ENCODE data around the gene GUCY1A1.
A peak's percentile ranks its signal among the peaks of the same experiment; 100 is the strongest.

The GUCY1A1 gene

DNA sequence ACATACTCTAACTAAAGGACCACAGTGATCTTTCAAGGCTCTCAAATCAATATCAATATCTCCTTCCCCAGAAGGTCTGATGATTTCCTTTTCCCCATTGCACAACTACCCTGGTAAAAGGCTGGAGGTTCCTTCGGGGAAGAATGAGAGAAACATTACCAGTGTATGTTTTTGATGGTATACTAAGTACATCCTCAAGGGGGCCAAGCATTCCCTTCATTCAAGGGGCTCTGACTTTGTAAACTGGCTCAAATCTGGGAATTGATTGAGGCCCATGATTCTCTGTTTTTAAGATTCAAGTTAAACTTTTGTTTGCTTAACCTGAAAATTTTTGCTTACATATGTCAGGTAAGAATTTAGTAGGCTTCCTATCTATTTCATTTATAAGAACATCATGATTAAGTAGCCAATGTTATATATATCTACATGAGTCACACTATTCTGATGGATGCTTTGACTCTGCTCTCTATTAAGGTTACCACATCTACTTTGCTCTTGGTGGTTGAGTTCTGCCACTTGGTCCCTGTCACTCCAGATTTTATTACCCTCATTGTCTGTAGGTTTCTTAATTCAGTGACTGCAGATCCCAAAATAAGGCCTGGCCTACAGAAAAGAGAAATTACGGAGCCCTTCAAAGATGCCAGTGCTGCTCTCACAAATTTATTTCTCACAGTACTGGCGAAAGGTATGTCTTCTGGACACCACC, 75.8 kb downstream of the GUCY1A1 start:
- no peak for DNase-seq

DNA sequence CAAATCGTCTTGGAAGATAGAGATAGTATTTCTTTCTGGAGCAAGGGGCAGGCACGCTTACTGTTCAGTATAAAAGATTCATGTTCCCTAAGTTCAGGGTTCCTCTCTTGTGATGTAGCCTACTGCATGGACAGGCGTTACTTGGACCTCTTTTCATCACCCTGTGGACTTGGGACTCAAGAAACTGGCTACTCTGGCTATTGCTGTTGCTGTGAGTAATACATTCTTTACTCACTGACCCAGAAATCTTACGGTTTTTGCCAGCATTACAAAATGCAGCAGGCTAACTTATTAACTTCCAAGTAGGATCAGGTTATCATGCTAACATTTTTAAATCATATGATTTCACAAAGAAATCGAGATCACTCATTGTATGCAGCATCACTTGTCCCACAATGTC, 79.3 kb downstream of the GUCY1A1 start:
- DNase-seq = no peak

DNA sequence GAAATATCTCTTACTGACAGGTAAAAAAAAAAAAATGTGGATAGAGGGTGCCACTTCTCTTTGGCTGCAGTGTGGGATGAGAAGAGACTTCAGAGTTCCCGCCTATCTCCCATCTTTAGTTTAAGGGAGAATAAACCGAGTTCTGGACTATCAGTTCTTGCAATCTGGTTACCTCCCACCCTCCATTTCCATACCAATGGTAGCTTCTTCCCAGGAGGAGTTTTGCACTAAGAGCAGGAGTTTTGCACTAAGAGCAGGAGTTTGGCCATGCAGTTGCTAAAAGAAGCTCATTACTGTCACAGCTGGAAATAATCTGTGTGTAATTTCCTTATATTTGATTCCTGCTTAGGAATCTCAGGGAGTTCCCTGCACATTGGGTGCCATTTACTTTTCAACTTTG, 81.4 kb downstream of the GUCY1A1 start:
- no peak for DNase-seq

DNA sequence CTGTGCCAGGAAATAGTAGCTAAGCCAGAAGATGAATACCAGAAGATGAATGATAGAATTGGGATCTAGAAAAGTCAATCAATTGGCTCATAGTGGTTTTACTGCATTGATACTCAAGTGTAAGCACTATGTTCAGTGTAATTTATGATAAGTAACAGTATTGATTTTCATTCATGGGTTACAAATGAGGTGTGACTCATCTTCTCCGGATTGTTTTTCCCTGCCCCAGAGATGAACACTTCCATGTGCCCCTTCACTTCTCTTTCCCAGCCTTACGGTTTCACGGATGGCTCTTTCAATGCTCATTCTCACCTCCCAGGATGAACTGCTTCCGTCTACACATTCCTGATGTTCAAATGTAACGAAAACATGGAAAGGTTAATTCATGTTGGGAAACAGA, 82.4 kb downstream of the GUCY1A1 start:
- no peak for DNase-seq

DNA sequence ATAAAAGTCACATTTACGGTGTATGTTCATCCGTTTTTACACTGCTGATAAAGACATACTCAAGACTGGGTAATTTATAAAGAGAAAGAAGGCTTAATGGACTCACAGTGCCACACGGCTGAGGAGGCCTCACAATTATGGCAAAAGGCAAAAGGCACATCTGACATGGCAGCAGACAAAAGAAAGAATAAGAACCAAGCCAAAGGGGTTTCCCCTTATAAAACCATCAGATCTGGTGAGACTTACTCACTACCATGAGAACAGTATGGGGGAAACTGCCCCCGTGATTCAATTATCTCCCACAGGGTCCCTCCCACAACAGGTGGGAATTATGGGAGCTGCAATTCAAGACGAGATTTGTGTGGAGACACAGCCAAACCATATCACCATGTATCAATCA, 84.9 kb downstream of the GUCY1A1 start:
- DNase-seq = no peak

DNA sequence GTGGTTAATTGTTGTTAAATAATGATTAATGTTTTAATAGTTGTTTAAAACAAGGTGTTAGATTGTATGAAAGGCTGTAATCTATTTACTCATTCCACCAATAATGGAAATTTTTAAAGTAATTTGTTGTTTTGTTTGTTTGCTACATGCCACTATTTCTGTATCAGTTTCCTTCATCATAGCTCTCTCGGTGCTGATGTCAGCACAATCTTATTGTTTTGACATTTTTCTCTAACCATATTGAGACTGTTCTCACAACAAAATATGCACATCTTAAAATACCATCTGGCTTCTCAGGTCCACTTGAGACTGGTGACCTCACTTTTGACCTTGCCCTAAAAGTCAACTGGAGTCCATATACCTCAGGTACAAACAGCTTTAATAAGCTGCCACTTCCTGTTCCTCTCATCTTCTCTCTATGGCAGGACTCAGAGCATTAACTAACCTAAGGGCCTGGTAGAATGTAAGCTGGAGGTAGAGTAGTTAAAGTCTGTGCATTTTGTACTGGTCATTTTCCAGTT, 91.2 kb downstream of the GUCY1A1 start:
- DNase-seq = no peak

DNA sequence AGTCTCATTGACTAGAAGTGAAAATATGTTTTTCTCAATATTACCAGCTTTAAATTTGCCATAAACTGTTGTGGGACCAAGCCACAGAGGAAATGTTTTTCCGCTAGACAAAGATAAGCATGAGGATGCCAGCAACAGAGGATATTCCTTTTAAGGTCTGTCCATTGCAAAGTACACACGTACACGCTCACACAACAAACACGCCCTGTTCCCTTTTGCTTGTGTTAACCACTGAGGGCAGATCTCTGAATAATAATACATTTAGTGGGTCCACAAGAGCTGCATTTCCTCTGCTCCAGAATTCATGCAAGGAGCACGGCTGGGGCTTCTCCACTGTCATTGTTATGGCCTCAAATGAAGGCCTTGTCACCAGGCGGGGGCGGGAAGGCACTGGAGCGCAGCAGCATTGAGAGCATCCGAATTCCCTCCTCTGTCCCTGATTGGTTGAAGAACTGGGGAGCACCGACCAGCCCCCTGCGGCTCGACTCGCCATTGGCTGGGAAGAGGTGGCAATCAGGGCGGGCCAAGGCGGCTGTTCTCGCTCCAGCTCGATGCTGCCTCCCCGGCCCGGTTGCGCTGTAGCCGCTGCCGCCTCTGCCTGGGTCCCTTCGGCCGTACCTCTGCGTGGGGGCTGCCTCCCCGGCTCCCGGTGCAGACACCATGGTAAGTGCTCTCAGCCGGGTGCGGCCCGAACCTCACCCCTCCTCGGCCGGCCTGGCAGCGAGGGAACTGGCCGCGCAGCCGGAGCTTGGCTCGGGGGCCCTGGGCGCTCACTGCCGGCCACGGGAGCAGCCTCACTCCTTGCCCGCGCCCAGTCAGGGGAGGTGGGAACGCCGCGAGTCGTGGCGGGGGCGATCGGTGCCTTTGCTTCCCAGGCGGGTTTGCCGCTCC, 92.1 kb downstream of the GUCY1A1 start, which contains the start of gene GUCY1B1:
Gene GUCY1B1 (plus strand): TSS at position 541 of the 891 bp plus-strand sequence. CDS start 120 bp downstream, at position 661.
- peak; percentile 61 for DNase-seq

DNA sequence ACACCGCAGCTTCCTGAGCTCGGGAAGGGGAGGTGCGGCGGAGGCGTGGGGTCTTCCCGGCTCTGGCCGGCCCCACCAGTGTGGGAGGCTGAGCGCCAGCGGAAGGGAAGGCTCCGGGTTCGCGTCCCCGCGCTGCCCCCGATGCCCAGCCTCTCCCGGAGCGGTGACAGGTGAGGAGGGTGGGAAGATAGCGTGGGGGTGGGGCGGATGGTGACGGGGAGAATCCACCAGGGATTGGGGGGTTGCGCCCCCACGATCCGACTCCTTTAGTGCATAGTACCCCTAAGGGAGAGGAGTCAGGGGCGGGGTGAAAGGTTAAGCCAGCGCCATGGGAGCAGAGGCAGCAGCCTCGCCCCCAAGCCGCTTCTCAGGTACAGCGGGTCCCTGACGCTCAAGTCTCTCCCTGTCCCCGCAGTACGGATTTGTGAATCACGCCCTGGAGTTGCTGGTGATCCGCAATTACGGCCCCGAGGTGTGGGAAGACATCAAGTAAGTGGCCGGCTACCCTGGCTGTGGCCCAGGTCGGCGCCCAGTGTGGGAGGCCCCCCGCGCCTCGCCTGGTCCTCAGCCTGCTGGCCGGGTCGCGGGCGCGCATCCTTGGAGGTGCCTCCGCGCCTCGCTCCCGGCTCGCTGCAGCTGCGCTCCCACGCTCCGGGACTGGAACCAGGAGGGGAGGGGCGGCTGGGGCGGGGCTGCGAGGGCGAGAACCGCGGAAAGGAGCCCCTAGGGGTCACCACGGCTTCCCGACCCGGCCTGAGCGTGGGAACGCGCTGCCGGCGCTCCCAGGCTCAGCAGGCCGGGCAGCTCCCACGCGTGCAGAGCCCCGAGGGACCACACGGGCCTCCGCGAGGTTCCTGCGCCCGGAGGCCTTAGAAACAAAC, 93.0 kb downstream of the GUCY1A1 start:
- DNase-seq = peak; percentile 4

DNA sequence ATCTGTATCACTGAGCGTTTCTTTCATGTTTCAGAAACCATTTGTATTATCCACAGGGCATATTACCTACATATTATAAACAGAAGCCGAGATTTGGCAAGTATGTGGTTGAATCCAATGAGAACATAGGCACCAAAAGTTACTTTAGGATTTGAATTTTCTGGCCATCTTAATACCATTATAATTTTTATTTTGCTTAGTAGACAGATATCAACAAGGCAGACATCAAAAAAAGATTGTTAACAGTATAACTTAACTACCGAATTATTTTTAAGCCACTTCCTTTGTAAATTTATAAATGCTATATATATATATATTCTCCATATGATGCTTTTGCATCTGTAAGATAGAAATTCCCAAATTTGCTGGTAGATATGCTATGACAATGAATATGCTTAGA, 94.4 kb downstream of the GUCY1A1 start:
- no peak for DNase-seq

DNA sequence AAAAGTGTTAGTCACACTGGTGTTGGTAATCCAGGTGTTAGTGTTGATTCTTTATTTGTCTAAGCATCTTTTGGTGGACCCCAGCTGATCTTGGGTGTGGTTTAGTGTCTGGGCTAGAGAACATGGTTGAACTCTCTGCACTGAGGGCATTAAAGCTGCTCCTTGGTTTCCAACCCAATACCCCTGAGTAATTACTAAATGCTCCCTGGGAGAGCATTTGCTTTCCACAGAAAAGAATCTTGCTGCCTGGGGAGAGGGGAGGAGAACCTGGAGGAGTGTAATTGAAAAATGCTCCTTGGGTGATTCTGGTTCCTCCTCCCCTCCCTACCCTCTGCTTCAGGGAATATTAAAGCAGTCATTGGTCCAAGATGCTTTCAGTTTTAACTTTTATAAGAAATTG, 95.3 kb downstream of the GUCY1A1 start:
- no peak for DNase-seq

DNA sequence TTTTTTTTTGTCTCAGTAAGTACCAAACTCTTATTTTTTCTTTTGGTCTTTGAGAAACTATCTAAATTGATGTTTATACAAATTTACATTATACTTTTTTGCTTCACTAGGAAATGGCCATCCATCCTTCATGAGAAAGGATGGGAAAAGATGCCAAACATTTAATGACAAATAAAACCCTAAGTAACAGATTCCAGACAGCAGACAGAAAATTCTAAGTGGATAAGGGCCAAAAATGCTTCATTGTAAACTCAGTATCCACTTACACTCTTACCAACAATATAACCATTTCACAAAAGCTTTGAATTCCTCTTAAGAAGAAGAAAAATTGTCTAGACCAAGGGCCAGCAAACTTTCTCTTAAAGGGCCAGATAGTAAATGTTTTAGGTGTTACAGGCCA, 95.7 kb downstream of the GUCY1A1 start:
- no peak for DNase-seq

DNA sequence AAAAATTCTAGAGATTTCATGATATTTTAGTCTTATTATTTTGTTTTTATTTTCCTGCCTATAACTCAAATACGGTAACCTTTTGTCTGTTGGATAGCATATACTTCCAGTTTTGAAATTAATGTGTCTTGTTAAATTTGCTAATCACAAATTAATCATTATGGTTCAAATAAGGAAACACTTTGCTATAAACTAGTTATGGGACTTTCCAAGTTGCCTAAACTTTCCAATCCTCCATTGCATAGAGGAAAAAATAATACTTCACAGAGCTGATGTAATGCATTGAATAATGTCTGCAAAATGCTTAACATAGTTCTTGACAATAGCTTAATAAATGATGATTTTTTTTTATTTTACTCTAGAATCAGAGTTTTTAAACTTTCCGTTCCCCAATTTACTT, 96.9 kb downstream of the GUCY1A1 start:
- DNase-seq = no peak

DNA sequence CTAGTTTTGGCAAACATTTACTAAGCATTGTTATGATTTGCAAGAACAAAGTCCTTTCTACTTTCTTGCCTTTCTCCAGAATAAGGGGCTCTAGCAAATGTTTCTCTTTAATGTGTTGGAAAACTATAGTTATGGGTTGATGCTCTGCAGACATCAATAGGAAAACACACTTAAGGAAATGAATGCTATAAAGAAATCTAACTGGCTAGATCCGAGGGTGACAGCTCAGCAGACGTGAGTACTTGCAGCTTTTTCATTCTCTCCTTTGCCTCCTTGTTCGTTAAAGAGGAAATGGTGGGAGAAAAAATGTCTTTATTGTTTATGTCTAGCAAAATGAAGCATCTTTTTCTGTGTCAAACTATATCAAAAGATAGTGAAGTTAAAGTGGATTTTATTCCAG, 98.5 kb downstream of the GUCY1A1 start:
- no peak for DNase-seq

DNA sequence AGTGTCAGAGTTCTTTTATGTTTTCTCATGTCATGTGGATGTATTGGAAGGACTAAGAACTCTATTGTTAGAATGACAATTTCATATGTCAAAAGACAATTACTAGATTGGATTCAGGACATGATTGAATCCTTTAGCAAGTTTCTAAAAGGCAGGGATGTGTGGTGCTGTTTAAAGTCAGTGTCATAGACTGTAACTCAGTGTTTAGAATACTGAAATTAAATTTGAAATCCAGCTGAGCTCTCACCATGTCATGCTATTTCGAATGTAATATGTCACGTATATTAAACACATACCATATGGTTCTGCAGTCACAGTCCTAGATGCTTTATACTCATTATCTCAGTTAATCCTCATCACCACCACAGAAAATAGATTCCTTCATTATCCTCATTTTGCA, 100.0 kb downstream of the GUCY1A1 start:
- no peak for DNase-seq

DNA sequence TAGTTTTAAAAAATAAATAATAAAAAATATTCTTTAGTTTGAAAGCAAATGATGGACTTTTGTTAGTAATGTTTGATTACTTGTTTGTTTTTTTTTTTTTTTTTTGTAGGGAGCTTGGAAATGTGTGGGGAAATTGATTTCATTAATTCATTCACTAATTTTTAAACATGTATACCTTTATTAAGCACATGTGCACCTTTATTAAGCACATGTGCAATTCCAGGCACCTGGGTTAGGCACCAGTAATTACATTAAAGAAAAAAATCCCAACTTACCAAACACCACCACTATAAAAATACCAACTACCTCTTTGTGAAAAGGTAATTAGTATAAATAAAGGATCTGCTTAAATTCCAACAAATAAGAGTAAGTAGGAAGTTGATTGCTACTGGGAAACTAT, 101.7 kb downstream of the GUCY1A1 start:
- DNase-seq = no peak

DNA sequence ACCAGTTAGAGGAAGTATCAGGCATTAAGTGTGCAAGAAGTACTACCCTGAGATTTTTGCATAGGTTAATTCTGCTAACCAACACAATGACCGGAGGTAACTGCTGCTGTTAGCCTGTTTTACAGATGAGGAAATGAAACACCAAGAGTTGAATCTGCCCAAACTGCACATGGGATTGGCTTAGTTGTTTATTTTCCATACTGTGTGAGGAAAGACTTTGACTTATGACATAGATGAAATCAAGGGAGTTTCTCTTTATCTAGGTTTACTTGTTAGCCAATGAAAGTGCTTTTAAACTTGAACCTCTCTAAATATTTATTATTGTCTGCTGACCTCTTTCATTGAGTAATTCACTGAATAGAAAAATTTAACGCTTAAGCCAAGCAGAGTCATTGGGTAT, 102.4 kb downstream of the GUCY1A1 start:
- no peak for DNase-seq

DNA sequence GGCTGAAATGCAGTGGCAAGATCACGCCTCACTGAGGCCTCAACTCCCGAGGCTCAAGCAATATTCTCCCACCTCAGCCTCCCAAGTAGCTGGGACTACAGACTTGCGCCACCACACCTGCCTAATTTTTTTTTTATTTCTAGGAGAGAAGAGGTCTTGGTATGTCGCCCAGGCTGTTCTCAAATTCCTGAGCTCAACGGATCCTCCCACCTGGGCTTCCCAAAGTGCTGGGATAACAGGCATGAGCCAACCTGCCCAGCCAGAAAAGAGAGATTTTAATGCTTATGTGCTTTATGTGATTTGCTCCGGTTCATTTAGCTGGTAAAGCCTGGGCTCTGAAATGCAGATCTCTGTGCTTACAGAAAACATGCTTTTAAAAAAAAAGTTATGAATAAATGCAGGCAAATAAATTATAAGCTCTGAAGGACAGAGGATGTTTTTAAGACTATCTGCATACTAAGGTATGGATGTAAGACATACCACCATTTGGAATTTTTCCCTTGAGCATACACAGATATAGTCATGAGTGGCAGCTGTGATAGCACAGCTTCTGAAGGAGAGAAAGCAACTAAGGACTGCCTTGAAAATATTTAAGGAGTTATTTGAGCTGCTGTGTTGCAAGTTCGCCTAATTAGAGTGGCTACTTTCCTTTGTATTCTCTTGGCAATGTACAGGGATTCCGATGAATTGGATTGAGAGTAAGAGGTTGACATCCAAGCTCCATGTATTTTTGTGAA, 106.0 kb downstream of the GUCY1A1 start:
- DNase-seq = no peak

DNA sequence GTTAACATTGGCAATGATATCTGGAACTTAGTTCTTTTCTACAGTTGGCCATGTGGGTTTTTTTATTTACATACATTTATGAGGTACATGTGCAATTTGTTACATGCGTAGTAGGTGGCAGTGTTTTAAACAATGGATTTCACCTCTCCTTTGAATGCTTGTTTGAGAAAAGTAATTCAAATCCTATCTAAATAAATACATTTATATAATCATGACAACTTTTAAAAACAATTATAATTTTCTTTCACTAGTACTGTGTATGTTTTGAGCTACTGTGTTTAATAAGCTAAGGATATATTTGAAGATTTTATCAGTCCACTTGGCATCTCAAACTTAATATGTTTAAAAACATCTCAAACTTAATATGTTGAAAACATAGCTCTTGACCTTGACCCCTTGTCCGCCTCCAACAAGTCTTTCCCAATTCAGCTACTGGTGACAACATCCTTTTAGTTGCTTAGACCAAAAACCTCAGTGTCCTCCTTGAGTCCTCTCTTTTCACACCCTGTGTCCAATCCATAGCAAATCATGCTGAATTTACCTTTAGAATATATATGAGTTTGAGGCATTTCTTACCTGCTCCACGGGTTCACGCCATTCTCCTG, 106.7 kb downstream of the GUCY1A1 start:
- DNase-seq = no peak

DNA sequence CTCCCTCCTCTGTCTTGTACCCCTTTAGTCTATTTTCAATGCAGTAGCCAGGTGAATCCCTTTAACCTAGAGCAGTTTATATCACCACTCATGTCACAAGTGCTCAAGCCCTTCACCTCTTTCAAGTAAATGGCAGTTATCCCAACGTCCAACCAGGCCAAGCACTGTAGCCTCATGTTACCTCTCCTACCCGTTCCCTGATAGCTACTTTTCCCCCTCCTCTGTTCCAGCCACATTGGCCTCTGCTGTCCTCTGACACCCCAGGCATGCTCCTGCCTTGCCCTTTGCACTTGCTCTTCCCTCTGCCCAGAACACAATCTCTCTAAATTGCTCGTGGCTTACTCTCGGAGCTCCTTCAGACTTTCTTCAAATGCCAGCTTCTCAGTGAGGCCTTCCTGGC, 107.4 kb downstream of the GUCY1A1 start:
- DNase-seq = no peak

DNA sequence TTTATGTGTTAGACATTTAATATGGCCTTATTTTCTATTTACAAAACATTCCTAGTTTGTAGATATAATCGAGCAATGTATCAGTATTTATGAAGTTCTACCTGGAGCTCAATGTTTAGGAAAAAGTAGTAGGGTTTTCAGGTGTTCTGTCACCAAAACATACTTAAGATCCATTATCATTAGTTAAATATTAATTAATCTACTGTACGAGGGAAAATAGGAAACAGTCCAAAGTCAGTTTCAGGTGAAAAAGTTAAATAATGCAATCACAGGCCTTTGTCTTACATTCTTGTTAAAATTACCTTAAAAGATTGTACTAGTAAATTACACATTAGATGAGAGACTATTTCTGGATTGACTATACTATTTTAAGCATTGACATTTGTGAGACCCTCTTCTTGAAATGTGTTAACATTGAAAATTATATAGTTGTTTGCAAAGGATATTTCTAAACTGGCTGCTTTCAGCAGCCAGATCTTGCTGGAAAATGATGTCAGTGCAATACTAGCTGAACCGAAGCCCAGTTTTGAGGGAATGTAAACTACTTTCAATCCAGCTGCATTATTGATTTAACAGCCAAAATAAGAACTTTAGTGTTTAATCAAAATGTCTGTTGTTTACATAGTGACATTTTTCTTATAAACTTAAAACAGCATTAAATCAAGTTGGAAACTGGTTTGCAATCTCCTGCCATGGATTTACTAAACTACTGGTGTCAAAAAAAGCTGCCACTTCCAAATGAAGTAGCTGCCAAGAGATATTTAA, 111.5 kb downstream of the GUCY1A1 start:
- no peak for DNase-seq

DNA sequence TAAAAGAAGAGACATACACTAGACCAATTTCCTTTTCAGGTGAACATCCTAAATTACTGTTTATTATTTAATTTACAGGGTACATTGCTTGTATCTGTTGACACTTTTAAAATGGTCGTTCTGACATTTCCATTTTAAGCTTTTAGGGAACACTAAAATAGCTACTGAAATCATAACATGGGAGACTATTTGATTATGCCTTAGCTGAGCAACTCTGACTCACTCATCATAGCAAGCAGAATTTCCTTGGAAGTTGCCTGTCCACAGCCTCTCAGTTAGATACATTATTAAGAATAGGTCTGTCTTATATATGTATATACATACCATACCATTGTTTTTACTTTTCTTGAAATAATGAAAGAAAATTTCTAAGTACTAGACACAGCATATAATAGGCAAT, 114.1 kb downstream of the GUCY1A1 start:
- no peak for DNase-seq
